HG02798 (cell line): ENCODE results near the gene ATF7IP.
"Not testable (repeated sequence)": the region's sequence is repeated elsewhere in the genome, so short reads cannot be mapped to it uniquely, and the experiment has no call there.

Experiments
- ATAC-seq: cut with Tn5 transposase; IDR thresholded peaks from one replicate; pipeline ENCODE4 v1.9.1; 2021; ENCODE audit warnings: mild to moderate bottlenecking; ENCODE audit not compliant: unreplicated experiment, poor library complexity

ATF7IP gene

DNA sequence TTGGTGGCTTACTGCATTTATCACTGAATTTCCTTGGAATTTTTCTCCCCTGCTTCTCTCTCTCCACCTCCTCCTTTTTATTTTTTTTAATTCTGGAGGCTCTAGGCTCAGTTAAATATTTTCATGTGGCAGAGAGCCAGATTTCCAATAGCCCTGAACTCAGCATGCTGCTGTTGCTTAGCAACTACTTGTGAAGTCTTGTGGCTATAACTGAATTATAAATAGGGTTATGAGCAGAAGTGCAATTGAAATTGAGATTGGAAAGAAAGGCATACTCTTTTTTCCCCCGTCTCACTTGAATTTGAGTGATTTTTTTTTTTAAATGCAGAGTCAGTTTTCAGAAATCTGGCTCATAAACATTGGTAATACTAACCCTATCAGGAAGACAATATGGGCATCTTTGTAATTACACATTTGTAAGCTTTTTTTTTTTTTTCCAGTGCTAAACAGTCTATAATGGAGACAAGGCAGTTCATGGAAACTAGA, 38.3 kb downstream of the ATF7IP start:
- peak; percentile 77 for ATAC-seq

DNA sequence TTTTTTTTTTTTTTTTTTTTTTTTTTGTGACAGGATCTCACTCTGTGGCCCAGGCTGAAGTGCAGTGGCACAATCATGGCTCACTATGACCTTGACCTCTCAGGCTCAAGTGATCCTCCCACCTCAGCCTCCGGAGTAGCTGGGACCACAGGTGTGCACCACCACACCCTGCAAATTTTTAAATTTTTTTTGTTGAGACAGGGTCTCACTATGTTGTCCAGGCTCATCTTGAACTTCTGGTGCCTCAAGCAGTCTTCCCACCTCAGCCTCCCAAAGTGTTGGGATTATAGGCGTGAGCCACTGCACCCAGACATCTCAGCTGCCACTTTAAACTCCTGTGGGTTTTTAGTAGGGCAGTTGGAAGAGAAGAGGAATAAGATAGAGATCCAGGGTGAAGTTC, 39.9 kb downstream of the ATF7IP start:
- not testable (repeated sequence) for ATAC-seq

DNA sequence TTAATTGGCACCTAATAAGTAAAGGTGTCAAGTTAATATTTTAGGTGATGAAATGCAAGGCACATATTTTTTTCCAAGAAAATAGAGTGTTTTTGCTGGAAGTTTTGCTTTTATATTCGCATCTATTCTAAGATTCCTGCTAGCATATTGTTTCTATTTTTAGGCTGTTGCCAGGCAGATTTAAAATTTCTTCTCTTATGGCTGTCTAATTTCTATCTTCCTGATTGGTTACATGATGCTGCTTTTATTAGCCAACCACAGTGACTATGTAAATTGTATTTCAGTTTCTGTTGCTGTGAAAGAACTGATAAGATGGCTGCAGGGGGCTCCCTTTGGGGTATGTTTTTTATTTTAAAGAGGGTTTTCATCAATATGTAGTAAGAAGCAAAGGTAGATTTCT, 42.7 kb downstream of the ATF7IP start:
- ATAC-seq = no peak

DNA sequence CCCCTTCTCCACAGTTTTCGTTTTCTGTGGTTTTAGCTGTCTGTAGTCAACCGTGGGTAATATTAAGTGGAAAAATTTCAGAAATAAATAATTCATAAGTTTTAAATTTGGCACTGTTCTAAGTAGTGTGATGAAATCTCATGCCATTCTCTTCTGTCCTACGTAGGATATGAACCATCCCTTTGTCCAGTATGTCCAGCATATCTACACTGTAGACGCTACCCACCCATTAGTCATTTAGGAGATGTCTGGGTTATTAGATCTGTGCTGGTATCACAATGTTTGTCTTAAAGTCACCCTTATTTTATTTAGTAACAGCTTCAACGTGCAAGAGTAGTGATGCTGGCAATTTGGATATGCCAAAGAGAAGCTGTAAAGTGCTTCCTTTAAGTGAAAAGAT, 44.7 kb downstream of the ATF7IP start:
- no peak for ATAC-seq

DNA sequence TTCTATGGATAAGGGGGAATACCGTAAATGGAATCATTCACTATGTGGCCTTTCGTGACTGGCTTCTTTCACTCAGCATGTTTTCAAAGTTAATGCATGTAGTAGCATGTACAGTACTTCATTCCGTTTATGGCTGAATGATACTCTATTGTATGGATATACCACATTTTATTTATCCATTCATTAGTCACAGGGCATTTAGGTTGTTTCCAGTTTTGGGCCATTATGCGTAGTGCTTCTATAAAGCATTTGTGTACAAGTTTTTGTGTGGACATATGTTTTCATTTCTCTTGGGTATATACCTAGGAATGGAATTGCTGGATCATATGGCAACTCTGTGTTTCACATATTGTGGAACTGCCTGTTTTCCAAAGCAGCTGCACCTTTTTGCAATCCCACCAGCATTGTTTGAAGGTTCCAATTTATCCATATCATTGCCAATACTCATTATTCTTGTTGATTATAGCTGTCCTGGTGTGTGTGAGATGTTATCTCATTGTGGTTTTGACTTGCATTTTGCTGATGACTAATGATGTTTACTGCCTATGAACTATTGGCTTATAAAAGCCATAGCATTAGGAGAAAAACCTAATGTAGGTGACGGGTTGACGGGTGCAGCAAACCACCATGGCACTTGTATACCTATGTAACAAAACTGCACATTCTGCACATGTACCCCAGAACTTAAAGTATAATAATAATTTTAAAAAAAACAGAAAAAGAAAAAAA, 45.5 kb downstream of the ATF7IP start:
- ATAC-seq = no peak

DNA sequence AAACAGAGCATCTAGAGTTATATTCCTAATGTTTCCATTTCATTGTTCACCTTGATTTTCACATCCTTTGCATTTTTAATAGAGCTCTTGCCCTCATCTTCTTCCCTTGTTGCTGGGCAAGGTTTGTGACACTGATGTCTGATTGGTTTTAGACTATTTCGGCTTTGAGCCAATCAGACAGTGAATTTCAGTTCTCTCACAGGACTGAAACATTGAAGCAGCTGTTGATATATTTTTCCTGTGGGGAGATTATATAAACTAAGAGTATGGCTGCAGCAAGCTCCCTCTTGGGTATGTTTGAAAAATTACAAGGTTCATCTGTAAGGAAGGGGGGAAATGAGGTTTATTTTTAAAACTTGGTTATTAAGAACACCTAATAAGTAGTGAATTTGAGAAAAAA, 51.2 kb downstream of the ATF7IP start:
- no peak for ATAC-seq

DNA sequence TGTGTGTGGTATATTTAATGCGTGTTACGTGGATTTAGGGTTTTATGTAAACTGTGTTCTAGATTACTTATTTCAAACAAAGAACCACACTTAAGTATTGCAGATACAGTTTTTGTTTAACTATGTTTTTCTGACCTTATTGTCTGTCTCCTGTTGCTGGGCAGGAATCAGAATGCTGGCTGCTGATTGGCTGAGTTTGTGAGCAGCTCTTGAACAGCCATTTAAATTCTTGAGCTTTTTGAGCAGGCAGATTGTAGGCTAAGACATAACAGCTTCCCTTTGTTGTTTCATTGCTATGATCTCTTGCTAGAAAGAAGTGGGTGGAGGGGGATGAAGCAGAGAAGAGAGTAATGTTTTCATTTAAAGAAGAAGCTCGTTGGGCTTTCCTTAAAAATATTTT, 52.2 kb downstream of the ATF7IP start:
- no peak for ATAC-seq

DNA sequence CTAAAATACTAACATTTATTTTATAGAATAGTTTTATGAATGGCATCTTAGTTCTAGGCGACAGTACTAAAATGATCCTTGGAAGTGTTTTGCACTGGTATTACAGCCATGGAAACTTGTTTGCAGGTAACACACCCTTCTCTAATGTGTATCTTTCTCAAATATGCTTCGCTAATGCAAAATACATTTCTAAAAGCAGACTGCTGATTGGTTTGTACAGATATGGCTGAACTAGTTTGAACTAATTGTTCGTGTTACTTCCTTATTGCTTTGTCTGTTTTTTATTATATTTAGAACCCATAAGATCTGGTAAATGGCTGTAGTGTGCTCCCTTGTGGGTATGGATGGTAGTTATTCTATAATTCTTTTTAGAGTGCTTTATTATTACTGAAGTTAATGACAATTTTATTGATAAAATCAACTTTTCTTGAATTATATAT, 53.0 kb downstream of the ATF7IP start:
- ATAC-seq = no peak

DNA sequence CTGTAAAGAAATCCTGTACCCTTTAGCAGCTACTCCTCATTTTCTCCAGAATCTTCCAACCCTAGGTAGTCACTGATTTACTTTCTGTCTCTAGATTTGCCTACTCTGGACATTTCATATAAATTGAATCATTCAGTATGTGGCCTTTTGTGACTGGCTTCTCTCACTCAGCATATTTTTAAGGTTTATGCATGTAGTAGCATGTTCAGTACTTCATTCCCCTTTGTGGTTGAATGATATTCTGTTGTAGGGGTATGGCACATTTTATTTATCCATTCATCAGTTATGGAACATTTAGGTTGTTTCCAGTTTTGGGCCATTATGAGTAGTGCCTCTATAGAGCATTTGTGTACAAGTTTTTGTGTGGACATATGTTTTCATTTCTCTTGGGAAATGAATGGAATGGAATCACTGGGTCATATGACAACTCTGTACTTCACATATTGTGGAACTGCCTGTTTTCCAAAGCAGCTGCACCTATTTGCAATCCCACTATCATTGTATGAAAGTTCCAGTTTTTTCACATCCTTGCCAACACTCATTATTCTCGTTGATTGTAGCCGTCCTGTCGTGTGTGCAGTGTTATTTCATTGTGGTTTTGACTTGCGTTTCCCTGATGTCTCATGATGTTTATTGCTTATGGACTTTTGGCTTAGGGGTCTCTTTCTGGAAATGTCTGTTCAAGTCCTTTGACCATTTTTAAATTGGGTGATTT, 57.2 kb downstream of the ATF7IP start:
- no peak for ATAC-seq

DNA sequence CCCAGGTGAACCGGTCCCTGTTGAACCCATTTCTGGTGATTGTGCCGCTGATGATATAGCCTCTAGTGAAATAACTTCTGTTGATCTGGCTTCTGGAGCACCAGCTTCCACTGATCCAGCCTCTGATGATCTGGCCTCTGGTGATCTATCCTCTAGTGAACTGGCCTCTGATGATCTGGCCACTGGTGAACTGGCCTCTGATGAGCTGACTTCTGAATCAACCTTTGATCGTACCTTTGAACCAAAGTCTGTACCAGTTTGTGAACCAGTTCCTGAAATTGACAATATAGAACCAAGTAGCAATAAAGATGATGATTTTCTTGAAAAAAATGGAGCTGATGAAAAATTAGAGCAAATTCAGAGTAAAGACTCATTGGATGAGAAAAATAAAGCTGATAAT, 59.1 kb downstream of the ATF7IP start:
- no peak for ATAC-seq

DNA sequence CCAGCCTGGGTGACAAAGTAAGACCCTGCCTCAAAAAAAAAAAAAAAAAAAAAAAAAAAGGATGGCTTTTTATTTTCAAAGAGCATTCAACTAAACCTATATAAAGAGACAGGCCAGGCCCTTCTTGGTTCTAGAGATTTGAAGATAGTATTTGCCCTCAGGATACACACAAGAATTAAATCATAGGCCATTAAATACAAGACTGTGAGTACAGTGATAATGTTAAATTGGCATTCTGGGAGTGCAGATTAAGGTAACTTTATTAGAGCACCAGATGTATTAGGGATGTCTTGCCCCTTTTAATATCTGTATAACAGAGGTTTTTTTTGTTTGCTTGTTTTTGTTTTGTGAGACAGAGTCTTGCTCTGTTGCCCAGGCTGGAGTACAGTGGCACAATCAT, 61.3 kb downstream of the ATF7IP start:
- ATAC-seq = no peak

DNA sequence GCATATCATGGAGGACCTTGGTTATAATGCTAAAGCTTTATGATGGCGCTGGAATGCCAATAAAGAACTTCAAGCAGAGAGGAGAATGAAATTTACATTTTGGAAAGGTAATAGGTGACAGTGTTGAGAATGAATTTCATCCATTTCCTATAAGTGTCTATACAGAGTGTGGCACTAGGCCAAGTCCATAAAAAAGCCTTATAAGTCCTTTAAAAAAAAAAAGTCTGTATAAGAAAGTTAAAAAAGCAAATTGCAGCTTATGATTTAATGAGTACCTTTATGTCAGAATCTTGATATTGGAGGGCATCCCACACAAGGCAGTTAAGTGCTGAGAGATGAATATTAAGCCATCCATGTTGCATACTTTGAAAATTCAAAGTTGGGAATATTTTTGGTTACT, 62.4 kb downstream of the ATF7IP start:
- ATAC-seq = no peak

DNA sequence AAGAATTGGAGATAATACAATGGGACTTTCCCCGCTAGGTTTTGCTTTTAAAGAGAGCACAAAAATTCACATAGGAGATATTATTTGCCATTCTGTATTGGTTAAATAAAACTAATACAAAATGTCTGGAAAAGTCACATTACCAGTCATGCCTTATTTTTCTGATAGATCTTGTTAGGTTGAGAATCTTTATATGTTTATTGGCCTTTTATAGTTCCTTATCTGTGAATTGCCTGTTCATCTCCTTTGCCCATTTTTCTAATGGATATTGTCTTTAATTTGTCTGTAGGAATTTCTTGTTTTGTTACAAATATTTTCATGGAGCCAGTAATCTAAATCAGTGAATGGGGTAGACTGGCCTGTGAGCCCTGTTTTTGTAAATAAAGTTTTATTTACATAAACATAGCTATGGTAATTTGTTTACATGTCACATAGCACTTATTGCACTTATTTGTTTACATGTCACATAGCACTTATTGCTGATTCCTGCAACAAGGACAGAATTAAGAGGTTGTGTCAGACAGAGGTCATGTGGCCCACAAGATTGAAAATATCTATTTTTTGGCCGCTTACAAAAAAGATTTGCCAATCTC, 65.0 kb downstream of the ATF7IP start:
- ATAC-seq = no peak

DNA sequence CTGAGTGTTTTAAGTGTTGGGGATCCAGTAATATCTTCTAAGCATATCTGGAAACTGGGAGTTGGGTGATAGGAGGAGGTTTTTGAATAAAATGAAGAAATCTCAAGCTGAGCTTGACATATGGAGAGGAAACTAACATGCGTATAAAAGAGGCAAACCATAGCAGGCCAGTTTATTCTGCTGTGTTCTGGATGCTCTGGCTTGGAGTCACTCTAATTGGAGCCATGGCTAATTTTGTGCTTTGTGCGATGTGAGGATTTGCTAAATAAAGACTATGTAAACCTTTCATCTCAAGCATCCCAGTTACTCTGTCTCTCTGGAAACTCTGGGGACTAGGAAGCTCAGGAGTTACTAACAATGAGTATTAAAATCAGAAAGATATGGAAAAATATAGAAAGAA, 66.5 kb downstream of the ATF7IP start:
- ATAC-seq = no peak

DNA sequence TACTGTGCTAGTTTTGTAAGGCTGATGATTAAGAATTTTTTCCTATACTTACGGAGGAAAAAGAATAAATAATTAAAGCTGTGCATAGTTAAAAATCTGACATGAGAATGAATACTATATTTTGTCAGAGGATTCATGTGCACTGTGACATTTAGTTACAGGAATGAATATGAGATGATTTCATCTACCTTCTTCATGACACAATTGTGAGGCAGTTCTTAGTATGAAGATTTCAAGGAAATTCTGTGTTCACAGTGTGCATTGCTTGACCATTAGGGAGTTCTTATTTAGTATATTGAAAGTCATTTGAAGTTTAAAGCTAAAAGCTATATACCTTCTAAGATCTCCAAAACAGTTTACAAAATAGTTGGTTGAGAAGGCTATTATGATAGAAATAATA, 70.1 kb downstream of the ATF7IP start:
- no peak for ATAC-seq

DNA sequence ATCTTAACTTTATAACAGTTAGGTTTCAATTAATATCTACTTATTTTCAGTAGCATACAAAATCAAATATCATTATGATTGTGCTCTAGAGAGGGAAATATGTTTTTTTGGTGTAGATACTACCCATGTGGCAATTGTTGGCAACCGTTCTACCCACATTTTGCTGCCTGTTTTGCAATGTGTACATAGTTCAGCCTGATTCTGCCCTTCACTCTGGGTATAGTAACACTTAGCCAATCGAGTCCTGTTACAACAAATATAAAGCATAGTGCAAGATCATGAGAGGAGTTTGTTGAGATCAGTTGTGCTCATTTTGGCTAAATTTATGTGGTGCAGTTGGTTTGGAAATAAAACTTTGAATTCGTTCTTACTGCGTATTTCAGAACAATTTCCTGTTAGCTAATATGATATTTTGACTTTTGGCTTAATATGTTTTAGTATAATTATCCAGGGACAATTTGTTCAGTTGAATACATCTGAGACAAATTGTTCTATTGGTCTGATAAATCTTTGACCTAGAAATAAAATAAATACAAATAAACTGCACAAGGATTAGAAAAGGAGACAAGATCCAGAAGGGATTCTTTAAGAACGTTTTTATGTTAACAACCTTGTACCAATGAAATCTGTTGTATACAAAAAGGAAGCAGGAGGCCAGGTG, 76.9 kb downstream of the ATF7IP start:
- ATAC-seq = no peak

DNA sequence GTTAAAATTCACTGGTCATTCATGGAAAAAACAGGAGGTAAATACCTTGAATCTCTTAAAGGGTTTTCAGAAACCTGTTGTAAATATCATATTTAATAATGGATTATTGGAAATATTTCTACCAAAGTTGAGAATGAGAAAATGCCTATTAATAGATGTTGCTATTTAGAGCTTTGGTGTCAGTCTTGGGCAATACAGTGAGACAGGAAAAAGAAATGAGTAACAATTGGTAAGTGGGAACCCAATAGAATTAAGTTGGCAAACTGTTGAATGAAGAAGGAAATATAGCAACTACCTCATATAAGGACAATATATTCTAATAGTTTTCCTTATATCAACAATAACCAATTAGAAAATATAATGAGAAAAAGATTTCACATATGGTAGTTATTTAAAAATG, 78.0 kb downstream of the ATF7IP start:
- ATAC-seq = no peak

DNA sequence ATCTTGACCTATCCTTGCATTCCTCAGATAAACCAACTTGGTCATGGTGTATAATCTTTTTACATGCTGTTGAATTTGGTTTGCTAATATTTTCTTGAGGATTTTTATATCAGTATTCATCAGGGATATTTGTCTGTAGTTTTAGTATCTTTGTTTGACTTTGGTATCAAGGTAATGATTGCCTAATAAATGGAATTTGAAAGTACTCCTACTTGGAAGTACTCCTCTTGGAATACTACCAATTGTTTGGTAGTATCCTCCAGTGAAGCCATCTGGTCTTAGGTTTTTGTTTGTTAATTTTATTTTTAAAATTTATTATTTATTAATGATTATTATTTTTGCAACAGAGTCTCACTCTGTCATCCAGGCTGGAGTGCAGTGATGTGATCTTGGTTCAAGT, 85.0 kb downstream of the ATF7IP start:
- ATAC-seq = no peak

DNA sequence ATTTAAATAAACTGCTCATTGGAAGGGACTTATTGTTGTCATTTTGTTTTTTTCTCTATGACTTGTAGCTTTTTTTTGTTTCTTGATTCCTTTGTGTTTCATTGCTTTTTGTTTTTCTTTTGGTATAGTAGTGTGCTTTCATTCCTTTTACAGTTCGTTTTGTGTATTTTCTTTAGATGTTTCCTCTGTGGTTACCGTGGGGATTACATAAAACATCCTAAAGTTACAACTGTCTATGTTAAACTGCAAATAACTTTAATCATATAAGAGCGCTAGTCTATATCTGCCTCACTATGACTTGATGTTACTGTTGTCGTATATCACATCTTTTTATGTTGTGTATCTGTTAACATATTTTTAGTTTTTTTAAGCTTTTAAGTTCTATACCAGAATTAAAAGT, 86.9 kb downstream of the ATF7IP start:
- ATAC-seq = no peak

DNA sequence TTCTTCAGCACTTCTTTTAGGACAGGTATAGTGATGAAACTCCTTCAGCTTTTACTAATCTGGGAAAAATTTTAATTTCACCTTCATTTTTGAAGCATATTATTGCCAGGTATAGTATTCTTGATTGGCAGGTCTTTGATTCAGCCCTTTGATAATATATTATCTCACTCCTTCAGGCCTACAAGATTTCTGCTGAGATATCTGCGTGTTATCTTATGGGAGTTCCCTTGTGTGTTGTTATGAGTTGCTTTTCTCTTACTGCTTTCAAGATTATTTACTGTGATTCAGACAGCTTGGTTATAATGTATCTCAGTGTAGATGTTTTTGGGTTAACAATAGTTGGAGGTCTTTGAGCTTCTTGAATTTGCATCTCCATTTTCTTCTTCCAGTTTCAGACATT, 87.4 kb downstream of the ATF7IP start:
- ATAC-seq = no peak
